PC-3 (cell line): Measurements from ENCODE around the gene POU3F3. TPM values are rescaled to one million over a fixed set of nuclear protein-coding genes. Genes with fewer than 3 reads are reported as not detected.

ENCODE experiments used
- ATAC-seq: fragments of 200-7000 bp; cut with Tn5 transposase; 2 replicates; pipeline ENCODE4 v1.9.1; 2020; ENCODE audit warnings: mild to moderate bottlenecking, moderate library complexity
- BruUV-seq: library from RNA; stranded (reverse); fragments of 400-500 nt; replicated peaks from 2 replicates; lab custom pipeline; 2021; lab: Mats Ljungman, UMichigan
- CTCF ChIA-PET: fragments of 300-600 bp; sonication (Branson Sonifier 250); formaldehyde crosslinking; loops from one replicate; lab custom pipeline; 2022; ENCODE audit warnings: antibody characterized with exemption; lab: Charles Lee
- POLR2A ChIA-PET: fragments of 300-600 bp; sonication (Branson Sonifier 250); formaldehyde crosslinking; loops from one replicate; lab custom pipeline; 2022; ENCODE audit warnings: antibody characterized with exemption; ENCODE audit not compliant: unreplicated experiment; lab: Charles Lee
- DNase-seq: peaks from one replicate; pipeline ENCODE4 v3.0.0-alpha.2; 2015
- H2AFZ ChIP-seq: fragments of 300-600 bp; sonication (generic); 2 replicates; pipeline ENCODE4 v1.6.0; 2016; ENCODE audit warnings: antibody characterized with exemption, low read length
- H3F3A ChIP-seq: fragments of 300-600 bp; sonication (generic); one replicate; pipeline ENCODE4 v1.6.0; 2017; ENCODE audit warnings: antibody characterized with exemption, low read length, control low read depth, mild to moderate bottlenecking; ENCODE audit not compliant: unreplicated experiment
- H3K27ac ChIP-seq: fragments of 300-600 bp; sonication (generic); 2 replicates; pipeline ENCODE4 v1.5.1; 2016; ENCODE audit warnings: mild to moderate bottlenecking, low read length
- H3K27me3 ChIP-seq: fragments of 300-600 bp; sonication (generic); 2 replicates; pipeline ENCODE4 v1.6.1; 2016; ENCODE audit warnings: low read length, mixed read lengths
- H3K36me3 ChIP-seq: fragments of 300-600 bp; sonication (generic); 2 replicates; pipeline ENCODE4 v1.6.1; 2016; ENCODE audit warnings: low read depth, mixed run types, low read length, mixed read lengths
- H3K4me1 ChIP-seq: fragments of 300-600 bp; sonication (generic); 2 replicates; pipeline ENCODE4 v1.5.1; 2016; ENCODE audit warnings: low read length; ENCODE audit not compliant: insufficient read depth
- H3K4me2 ChIP-seq: fragments of 300-600 bp; sonication (generic); 2 replicates; pipeline ENCODE4 v1.6.0; 2016; ENCODE audit warnings: low read length
- H3K4me3 ChIP-seq: fragments of 300-600 bp; sonication (generic); 2 replicates; pipeline ENCODE4 v1.5.1; 2016; ENCODE audit warnings: mild to moderate bottlenecking, low read length, mixed read lengths
- H3K79me2 ChIP-seq: fragments of 300-600 bp; sonication (generic); 2 replicates; pipeline ENCODE4 v1.6.1; 2017; ENCODE audit warnings: low read length, mixed read lengths
- H3K9ac ChIP-seq: fragments of 300-600 bp; sonication (generic); 2 replicates; pipeline ENCODE4 v1.6.0; 2016; ENCODE audit warnings: mild to moderate bottlenecking, low read length
- H3K9me2 ChIP-seq: fragments of 300-600 bp; sonication (generic); replicated peaks from 2 replicates; pipeline ENCODE4 v1.6.1; 2016; ENCODE audit warnings: mixed run types, low read length, mixed read lengths
- H3K9me3 ChIP-seq: fragments of 300-600 bp; sonication (generic); 2 replicates; pipeline ENCODE4 v1.6.1; 2016; ENCODE audit warnings: low read length, mixed read lengths
- H4K20me1 ChIP-seq: fragments of 300-600 bp; sonication (generic); 2 replicates; pipeline ENCODE4 v1.6.1; 2016; ENCODE audit warnings: low read length, mixed read lengths
- EZH2 ChIP-seq: fragments of 300-600 bp; sonication (generic); IDR thresholded peaks from one replicate; pipeline ENCODE4 v1.6.1; 2017; ENCODE audit warnings: antibody characterized with exemption, mild to moderate bottlenecking, low read length; ENCODE audit not compliant: unreplicated experiment
- EZH2phosphoT487 ChIP-seq: fragments of 300-600 bp; sonication (generic); IDR thresholded peaks from 2 replicates; pipeline ENCODE4 v1.6.1; 2018; ENCODE audit warnings: mild to moderate bottlenecking, antibody characterized with exemption, low read length, borderline replicate concordance
- intact Hi-C: fragments of 100-400 bp; cut with micrococcal nuclease; formaldehyde crosslinking; loops from 2 replicates; pipeline ENCODE4 v1.9.0; 2023
- total RNA-seq: library from RNA; depleted of rRNA; stranded (reverse); fragments of >200 nt; gene quantifications from 2 replicates; pipeline ENCODE4 v1.2.3, GENCODE V29; 2014
- TF ChIP-seq, protein P1 (sequence below): fragments of 300-600 bp; sonication (generic); conservative IDR thresholded peaks from 2 replicates; pipeline ENCODE4 v1.5.1; 2017; ENCODE audit warnings: antibody characterized with exemption, low read depth, mild to moderate bottlenecking, low read length

POU3F3 gene
- total RNA-seq, 1 experiment from 2014 or later, result not detected

DNA sequence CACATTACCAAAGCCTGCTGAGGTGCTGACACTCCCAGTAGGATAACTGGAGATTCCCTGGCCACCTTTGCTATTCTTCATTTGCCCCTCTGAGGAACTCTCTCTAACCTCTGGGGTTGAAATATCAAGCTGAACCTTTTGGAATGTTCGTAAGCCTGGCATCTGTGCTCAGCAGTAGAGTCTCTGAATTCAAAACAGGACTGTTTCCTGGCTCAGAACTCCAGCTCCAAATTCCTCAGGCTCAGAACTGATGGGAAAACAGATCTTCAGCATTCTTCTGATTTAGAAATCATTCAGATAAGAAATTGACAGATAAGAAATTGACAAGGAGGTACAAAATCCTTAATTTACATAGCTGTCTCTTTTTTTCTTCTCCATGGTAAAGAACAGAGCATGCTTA is 22.2 kb upstream of the POU3F3 start:
- H3K9me2 ChIP-seq, result no peaks in the 10 kb centered on the region
- DNase-seq, result no peak
- no peaks in the 10 kb centered on the region for H3F3A ChIP-seq
- no peak overlapping the region for H3K27ac ChIP-seq
- H3K36me3 ChIP-seq, result no peaks in the 10 kb centered on the region
- H3K9ac ChIP-seq, result no peak overlapping the region
- no peaks in the 10 kb centered on the region for H4K20me1 ChIP-seq
- no peaks in the 10 kb centered on the region for H3K4me1 ChIP-seq
- no peak overlapping the region for H3K4me3 ChIP-seq
- CTCF ChIA-PET, result no interaction called here
- no peaks in the 10 kb centered on the region for H3K79me2 ChIP-seq
- BruUV-seq, result no TSS peak
- TF ChIP-seq EZH2phosphoT487 (no peak), EZH2 (no peak)
- TF ChIP-seq, protein P1, sequence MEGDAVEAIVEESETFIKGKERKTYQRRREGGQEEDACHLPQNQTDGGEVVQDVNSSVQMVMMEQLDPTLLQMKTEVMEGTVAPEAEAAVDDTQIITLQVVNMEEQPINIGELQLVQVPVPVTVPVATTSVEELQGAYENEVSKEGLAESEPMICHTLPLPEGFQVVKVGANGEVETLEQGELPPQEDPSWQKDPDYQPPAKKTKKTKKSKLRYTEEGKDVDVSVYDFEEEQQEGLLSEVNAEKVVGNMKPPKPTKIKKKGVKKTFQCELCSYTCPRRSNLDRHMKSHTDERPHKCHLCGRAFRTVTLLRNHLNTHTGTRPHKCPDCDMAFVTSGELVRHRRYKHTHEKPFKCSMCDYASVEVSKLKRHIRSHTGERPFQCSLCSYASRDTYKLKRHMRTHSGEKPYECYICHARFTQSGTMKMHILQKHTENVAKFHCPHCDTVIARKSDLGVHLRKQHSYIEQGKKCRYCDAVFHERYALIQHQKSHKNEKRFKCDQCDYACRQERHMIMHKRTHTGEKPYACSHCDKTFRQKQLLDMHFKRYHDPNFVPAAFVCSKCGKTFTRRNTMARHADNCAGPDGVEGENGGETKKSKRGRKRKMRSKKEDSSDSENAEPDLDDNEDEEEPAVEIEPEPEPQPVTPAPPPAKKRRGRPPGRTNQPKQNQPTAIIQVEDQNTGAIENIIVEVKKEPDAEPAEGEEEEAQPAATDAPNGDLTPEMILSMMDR, result no peak
- POLR2A ChIA-PET, result no interaction called here
- peaks cover 65% of the 10 kb centered on the region for H3K27me3 ChIP-seq
- H2AFZ ChIP-seq, result no peak overlapping the region
- ATAC-seq, result no peak
- intact Hi-C loops, result no loop called here
- no peaks in the 10 kb centered on the region for H3K9me3 ChIP-seq
- H3K4me2 ChIP-seq, result no peak overlapping the region

DNA sequence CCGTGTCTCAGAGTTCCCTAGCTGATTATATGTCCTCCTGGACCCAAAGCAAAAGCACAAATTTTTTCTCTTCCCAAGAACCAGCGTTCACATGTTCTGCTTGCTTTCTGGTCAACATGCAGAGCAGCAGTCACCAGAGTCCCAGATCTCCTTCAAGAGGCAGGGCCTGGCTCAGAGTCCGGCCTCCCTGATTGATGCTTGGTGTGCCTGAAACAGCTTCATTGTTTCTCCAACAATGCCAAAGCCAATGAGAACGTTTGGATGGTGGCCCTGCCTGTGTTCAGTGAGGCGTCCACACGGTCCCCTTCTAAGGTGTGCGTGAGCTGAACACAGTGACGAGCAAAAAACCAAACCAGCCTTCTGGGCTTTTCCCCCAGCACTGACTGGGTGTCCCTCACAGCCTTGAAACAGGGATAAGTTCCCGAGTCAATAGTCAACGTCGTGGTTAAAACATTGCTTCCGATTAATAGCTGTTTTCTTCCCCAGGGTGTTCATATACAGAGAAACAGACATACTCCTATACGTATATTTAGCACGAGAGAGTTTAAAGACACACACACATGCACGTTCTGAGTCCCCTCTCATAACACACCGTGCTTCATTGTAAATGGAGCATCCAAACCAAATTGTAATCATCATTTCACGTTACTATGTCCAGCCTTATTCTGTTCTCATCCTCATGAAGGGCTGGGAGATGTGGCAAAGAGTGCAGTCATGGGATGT is 19.3 kb upstream of the POU3F3 start:
- peaks cover 69% of the 10 kb centered on the region for H3K27me3 ChIP-seq
- ATAC-seq (no peak), DNase-seq (no peak)
- no peak overlapping the region for H3K4me3 ChIP-seq
- TF ChIP-seq EZH2phosphoT487, result no peak
- TF ChIP-seq, protein P1, result no peak
- no peak for TF ChIP-seq EZH2
- no peaks in the 10 kb centered on the region for H3K9me2 ChIP-seq
- no peaks in the 10 kb centered on the region for H3K36me3 ChIP-seq
- no peak overlapping the region for H3K9ac ChIP-seq
- BruUV-seq, result no TSS peak
- no peak overlapping the region for H3K4me2 ChIP-seq
- no peaks in the 10 kb centered on the region for H3K4me1 ChIP-seq
- no peak overlapping the region for H3K27ac ChIP-seq
- H4K20me1 ChIP-seq, result no peaks in the 10 kb centered on the region
- intact Hi-C loops, result no loop called here
- H3K9me3 ChIP-seq, result no peaks in the 10 kb centered on the region
- no peak overlapping the region for H2AFZ ChIP-seq
- H3F3A ChIP-seq, result no peaks in the 10 kb centered on the region
- ChIA-PET CTCF (no interaction called here), POLR2A (no interaction called here)
- no peaks in the 10 kb centered on the region for H3K79me2 ChIP-seq

DNA sequence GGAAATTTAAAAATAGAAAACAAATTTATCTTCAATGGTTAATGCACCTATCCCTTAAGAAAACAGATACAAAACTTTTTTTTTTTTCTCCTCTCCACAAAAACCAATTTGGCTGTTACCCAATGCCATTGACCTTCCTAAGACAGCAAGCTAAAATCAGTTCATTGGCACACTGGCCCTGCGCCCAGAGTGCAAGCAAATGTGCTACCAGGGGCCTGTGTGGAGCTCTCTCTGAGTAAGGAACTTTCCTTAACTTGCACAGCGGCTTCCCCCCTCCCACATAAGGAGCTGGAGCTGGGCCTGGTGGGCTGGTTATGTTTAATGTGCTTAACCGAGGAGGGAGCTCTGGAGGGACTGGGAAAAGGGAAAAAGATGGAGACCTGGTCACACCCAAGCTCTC is 17.6 kb upstream of the POU3F3 start:
- no peak overlapping the region for H3K4me3 ChIP-seq
- no peaks in the 10 kb centered on the region for H3F3A ChIP-seq
- ATAC-seq, result no peak
- H3K36me3 ChIP-seq, result no peaks in the 10 kb centered on the region
- no peak overlapping the region for H3K4me2 ChIP-seq
- H3K27me3 ChIP-seq, result peaks cover 62% of the 10 kb centered on the region
- no peak for TF ChIP-seq EZH2
- TF ChIP-seq, protein P1, result no peak
- TF ChIP-seq EZH2phosphoT487, result no peak
- H3K79me2 ChIP-seq, result no peaks in the 10 kb centered on the region
- H4K20me1 ChIP-seq, result no peaks in the 10 kb centered on the region
- intact Hi-C loops, result no loop called here
- no peaks in the 10 kb centered on the region for H3K9me2 ChIP-seq
- H2AFZ ChIP-seq, result no peak overlapping the region
- no TSS peak for BruUV-seq
- H3K27ac ChIP-seq, result no peak overlapping the region
- no peak overlapping the region for H3K9ac ChIP-seq
- CTCF ChIA-PET, result no interaction called here
- no peaks in the 10 kb centered on the region for H3K4me1 ChIP-seq
- DNase-seq, result no peak
- H3K9me3 ChIP-seq, result no peaks in the 10 kb centered on the region
- POLR2A ChIA-PET, result no interaction called here
